ENCODE data around the gene FRMPD1.

DNA sequence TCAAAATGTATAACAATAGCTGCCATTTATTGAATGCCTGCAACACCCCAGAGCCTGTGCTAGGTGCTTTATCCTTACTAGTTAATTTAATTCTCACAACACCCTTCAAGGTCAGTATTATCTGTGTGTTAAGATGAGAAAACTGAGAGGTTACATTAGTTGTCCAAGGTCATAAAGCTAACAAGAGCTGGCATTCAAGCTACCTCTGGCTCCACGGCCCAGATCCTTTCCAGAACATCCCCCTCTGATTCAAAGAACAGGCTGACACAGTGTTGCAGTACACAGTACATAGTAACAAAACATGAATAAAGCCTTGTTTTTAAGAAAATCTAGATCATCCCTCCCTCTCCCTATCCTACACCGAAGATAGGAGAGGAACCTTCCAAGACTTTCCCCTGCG, 9.4 kb upstream of the FRMPD1 start:
- TF ChIP-seq MXI1 (conservative IDR thresholded peaks at IDR 0.05; ENCODE audit: poor library complexity, severe bottlenecking), result no peak
- TF ChIP-seq CTCF (IDR thresholded peaks at IDR 0.05; ENCODE audit: poor library complexity, severe bottlenecking), result no peak
- TF ChIP-seq REST (IDR thresholded peaks at IDR 0.05; ENCODE audit: borderline replicate concordance), result no peak
- TF ChIP-seq EP300 (conservative IDR thresholded peaks at IDR 0.05; ENCODE audit: poor library complexity, severe bottlenecking), result no peak
- no peak for TF ChIP-seq RAD21 (conservative IDR thresholded peaks at IDR 0.05)
- TF ChIP-seq EZH2 (IDR thresholded peaks at IDR 0.05; ENCODE audit: borderline replicate concordance, insufficient read depth, low read length, poor library complexity, severe bottlenecking), result no peak
